ENCODE measurements around the gene LANCL3.
"Not testable (repeated sequence)": the region's sequence is repeated elsewhere in the genome, so short reads cannot be mapped to it uniquely, and the experiment has no call there.

Gene LANCL3

DNA sequence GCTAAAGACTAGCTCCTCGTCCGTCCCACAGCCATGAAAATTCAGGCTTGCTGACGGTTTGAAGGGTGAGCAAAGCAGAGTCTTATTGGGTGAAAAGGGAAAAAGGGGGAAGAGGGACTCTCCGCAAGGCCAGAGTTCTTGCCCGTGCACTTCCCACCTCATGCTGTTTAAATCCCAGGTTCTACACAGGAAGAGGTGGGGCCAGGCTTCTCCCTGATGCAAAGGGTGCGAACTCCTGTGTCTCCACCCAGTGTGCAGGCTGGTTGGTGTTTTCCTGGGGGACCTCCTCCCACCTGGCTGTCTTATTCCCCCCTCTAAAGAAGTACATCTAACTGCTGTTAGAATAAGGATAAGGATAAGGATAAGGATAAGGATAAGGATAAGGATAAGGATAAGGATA lies 18.0 kb upstream of the LANCL3 start:
- Histone ChIP-seq H3K4me3 (ENCODE audit: low read depth, low read length) (no peak overlapping the region), H3K4me1 (ENCODE audit: control insufficient read depth, insufficient read depth, low read length) (no peaks in the 10 kb centered on the region), H3K36me3 (ENCODE audit: control insufficient read depth in 2 of 2, insufficient read depth in 1 of 2, low read length in 2 of 2) (no peaks in the 10 kb centered on the region), H3K9me3 (ENCODE audit: control insufficient read depth, insufficient read depth, low read depth, low read length) (no peaks in the 10 kb centered on the region), H3K27ac (ENCODE audit: extremely low read depth, low read depth, low read length) (no peak overlapping the region)
- TF ChIP-seq, protein P1, sequence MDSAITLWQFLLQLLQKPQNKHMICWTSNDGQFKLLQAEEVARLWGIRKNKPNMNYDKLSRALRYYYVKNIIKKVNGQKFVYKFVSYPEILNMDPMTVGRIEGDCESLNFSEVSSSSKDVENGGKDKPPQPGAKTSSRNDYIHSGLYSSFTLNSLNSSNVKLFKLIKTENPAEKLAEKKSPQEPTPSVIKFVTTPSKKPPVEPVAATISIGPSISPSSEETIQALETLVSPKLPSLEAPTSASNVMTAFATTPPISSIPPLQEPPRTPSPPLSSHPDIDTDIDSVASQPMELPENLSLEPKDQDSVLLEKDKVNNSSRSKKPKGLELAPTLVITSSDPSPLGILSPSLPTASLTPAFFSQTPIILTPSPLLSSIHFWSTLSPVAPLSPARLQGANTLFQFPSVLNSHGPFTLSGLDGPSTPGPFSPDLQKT (IDR thresholded peaks at IDR 0.05; ENCODE audit: borderline replicate concordance, low read depth, low read length): no peak
- TF ChIP-seq ZNF311 (tag by site-specific recombination; IDR thresholded peaks at IDR 0.05; ENCODE audit: borderline replicate concordance) (no peak), ZNF223 (tag by site-specific recombination; IDR thresholded peaks at IDR 0.05) (no peak), ZNF785 (tag by site-specific recombination; IDR thresholded peaks at IDR 0.05) (no peak), ZNF660 (tag by site-specific recombination; IDR thresholded peaks at IDR 0.05) (no peak), ZNF621 (tag by site-specific recombination; IDR thresholded peaks at IDR 0.05) (no peak), ZNF157 (tag by site-specific recombination; IDR thresholded peaks at IDR 0.05) (no peak), GLI4 (tag by site-specific recombination; IDR thresholded peaks at IDR 0.05) (no peak), ZNF350 (tag by site-specific recombination; IDR thresholded peaks at IDR 0.05) (no peak), HOXC10 (CRISPR knock-in tag; IDR thresholded peaks at IDR 0.05) (no peak), ZNF677 (tag by site-specific recombination; IDR thresholded peaks at IDR 0.05) (no peak)
- TF ChIP-seq, protein P2, sequence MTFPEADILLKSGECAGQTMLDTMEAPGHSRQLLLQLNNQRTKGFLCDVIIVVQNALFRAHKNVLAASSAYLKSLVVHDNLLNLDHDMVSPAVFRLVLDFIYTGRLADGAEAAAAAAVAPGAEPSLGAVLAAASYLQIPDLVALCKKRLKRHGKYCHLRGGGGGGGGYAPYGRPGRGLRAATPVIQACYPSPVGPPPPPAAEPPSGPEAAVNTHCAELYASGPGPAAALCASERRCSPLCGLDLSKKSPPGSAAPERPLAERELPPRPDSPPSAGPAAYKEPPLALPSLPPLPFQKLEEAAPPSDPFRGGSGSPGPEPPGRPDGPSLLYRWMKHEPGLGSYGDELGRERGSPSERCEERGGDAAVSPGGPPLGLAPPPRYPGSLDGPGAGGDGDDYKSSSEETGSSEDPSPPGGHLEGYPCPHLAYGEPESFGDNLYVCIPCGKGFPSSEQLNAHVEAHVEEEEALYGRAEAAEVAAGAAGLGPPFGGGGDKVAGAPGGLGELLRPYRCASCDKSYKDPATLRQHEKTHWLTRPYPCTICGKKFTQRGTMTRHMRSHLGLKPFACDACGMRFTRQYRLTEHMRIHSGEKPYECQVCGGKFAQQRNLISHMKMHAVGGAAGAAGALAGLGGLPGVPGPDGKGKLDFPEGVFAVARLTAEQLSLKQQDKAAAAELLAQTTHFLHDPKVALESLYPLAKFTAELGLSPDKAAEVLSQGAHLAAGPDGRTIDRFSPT (tag by site-specific recombination; IDR thresholded peaks at IDR 0.05): no peak
- ChIA-PET CTCF (interaction anchor here (0.6 kb wide), 1 partner anchor 58 kb away, joined by 3 read pairs; no protein-coding TSS in a partner anchor), POLR2A (no interaction called here)

DNA sequence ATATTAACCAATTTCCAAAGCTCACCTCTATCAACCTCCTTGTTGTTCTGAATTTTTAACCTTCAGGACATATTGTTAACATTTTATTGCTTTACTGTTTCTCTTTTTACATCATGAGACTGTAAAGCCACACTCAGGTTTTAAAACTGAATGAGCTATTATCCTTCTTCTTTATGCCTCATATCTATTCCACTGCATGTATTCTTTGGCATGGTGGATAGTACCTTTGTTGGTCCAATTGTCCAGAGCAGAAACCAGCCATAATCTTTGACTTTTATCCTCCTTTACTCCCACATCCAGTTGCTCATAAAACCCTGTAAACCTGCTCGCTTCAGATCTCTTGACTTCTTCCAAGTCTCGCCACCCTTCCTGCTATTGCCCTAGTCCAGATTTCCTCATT lies 6.2 kb upstream of the LANCL3 start:
- H3K36me3 ChIP-seq (ENCODE audit: control insufficient read depth in 2 of 2, insufficient read depth in 1 of 2, low read length in 2 of 2); H3K4me3 ChIP-seq (ENCODE audit: low read depth, low read length); POLR2A ChIA-PET; H3K27ac ChIP-seq (ENCODE audit: extremely low read depth, low read depth, low read length); H3K4me1 ChIP-seq (ENCODE audit: control insufficient read depth, insufficient read depth, low read length); H3K9me3 ChIP-seq (ENCODE audit: control insufficient read depth, insufficient read depth, low read depth, low read length); CTCF ChIA-PET: not testable (repeated sequence)

DNA sequence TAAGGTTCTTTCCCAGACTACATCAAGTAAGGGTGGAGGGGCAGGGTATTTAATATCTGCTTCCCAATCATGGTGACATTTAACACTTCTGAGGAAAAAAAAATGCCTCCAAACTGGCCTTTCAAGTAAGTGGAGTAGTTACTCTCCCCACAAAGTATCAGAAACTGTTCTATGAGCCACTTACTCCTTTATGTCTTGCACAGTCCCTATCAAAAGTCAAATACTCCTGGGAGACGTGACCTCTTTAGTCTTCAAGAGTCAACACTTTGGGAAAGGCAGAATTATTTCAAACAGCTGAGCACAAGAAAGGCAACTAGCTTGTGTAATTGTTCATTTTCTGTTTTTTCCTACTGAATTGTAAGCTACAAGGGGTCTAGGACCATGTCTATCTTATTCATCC lies 1.1 kb upstream of the LANCL3 start:
- H3K36me3 ChIP-seq (ENCODE audit: control insufficient read depth in 2 of 2, insufficient read depth in 1 of 2, low read length in 2 of 2); H3K4me1 ChIP-seq (ENCODE audit: control insufficient read depth, insufficient read depth, low read length); POLR2A ChIA-PET; CTCF ChIA-PET; H3K9me3 ChIP-seq (ENCODE audit: control insufficient read depth, insufficient read depth, low read depth, low read length); H3K4me3 ChIP-seq (ENCODE audit: low read depth, low read length); H3K27ac ChIP-seq (ENCODE audit: extremely low read depth, low read depth, low read length): not testable (repeated sequence)

DNA sequence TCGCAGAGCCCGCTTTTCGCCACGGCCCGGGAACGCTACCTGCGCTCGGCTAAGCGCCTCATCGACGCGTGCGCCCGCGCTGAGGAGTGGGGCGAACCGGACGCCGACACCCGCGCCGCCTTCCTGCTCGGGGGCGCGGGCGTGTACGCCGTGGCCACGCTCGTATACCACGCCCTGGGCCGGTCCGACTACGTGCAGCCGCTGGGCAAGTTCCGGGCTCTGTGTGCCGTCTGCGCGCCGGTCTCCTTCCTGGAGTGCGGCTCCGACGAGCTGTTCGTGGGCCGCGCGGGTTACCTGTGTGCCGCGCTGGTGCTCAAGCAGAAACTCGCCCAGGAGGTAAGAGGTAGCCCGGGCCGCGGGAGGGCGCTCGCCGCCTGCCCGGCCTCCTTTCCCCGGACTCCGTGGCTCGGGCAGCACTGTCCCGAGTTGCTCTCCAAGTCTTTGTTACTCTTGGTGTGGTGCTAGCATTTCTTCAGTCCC lies 687 bp downstream of the LANCL3 start:
- H3K4me1 ChIP-seq (ENCODE audit: control insufficient read depth, insufficient read depth, low read length); H3K9me3 ChIP-seq (ENCODE audit: control insufficient read depth, insufficient read depth, low read depth, low read length); H3K27ac ChIP-seq (ENCODE audit: extremely low read depth, low read depth, low read length); H3K36me3 ChIP-seq (ENCODE audit: control insufficient read depth in 2 of 2, insufficient read depth in 1 of 2, low read length in 2 of 2); POLR2A ChIA-PET: not testable (repeated sequence)
- TF ChIP-seq, protein P3, sequence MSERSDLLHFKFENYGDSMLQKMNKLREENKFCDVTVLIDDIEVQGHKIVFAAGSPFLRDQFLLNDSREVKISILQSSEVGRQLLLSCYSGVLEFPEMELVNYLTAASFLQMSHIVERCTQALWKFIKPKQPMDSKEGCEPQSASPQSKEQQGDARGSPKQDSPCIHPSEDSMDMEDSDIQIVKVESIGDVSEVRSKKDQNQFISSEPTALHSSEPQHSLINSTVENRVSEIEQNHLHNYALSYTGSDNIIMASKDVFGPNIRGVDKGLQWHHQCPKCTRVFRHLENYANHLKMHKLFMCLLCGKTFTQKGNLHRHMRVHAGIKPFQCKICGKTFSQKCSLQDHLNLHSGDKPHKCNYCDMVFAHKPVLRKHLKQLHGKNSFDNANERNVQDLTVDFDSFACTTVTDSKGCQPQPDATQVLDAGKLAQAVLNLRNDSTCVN (tag by site-specific recombination; optimal IDR thresholded peaks at IDR 0.05): peak; percentile 73
- TF ChIP-seq GLIS1 (tag by site-specific recombination; IDR thresholded peaks at IDR 0.05): 0 out of 2 replicates have a peak, but pooled peaks have one; percentile 11
- peak; percentile 23; the same call in 1 of the 2 replicates for TF ChIP-seq ZBTB20 (tag by site-specific recombination; IDR thresholded peaks at IDR 0.05)
- peak; percentile 49 for TF ChIP-seq ZNF654 (tag by site-specific recombination; IDR thresholded peaks at IDR 0.05; ENCODE audit: low read depth)
- TF ChIP-seq, protein P4, sequence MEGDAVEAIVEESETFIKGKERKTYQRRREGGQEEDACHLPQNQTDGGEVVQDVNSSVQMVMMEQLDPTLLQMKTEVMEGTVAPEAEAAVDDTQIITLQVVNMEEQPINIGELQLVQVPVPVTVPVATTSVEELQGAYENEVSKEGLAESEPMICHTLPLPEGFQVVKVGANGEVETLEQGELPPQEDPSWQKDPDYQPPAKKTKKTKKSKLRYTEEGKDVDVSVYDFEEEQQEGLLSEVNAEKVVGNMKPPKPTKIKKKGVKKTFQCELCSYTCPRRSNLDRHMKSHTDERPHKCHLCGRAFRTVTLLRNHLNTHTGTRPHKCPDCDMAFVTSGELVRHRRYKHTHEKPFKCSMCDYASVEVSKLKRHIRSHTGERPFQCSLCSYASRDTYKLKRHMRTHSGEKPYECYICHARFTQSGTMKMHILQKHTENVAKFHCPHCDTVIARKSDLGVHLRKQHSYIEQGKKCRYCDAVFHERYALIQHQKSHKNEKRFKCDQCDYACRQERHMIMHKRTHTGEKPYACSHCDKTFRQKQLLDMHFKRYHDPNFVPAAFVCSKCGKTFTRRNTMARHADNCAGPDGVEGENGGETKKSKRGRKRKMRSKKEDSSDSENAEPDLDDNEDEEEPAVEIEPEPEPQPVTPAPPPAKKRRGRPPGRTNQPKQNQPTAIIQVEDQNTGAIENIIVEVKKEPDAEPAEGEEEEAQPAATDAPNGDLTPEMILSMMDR (tag by site-specific recombination; IDR thresholded peaks at IDR 0.05): 0 out of 2 replicates have a peak, but pooled peaks have one; percentile 37
- peak; percentile 69; the same call in 1 of the 2 replicates for TF ChIP-seq ZNF121 (tag by site-specific recombination; IDR thresholded peaks at IDR 0.05)
- peak overlapping the region; percentile 26 for H3K4me3 ChIP-seq (ENCODE audit: low read depth, low read length)
- CTCF ChIA-PET: interaction anchor here (0.7 to 2.1 kb wide), 3 partner anchors 8 to 421 kb away, joined by 4 to 5 read pairs (median 4); no protein-coding TSS in a partner anchor

DNA sequence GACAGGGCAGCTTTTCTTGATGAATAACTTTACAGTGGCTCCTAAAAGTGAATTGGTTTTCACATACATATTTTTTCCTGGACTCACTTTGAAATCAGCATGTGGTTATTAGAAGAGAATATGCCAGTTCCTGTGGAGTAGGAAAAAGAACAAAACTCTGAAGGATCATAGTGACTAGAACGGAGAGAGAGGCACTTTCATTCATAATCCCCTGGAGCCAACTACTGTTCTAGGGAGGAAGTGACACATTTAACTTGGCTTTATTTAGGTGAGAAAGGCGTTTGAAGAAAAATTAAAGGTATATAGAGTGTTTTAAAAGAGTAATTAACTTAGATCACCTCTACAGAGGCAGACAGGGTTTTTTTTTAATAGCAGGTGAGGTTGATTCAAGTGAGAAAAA lies 1.7 kb downstream of the LANCL3 start:
- H3K4me1 ChIP-seq (ENCODE audit: control insufficient read depth, insufficient read depth, low read length); H3K36me3 ChIP-seq (ENCODE audit: control insufficient read depth in 2 of 2, insufficient read depth in 1 of 2, low read length in 2 of 2); H3K4me3 ChIP-seq (ENCODE audit: low read depth, low read length); H3K9me3 ChIP-seq (ENCODE audit: control insufficient read depth, insufficient read depth, low read depth, low read length); POLR2A ChIA-PET; H3K27ac ChIP-seq (ENCODE audit: extremely low read depth, low read depth, low read length): not testable (repeated sequence)
- CTCF ChIA-PET: interaction anchor here (0.6 to 2.1 kb wide), 4 partner anchors 116 to 420 kb away, joined by 3 to 5 read pairs (median 4); no protein-coding TSS in a partner anchor

Data from HEK293 (cell line).